ENCODE data around the gene RANBP9. TPM values are rescaled to one million over a fixed set of nuclear protein-coding genes. Genes with fewer than 3 reads are reported as not detected.

RANBP9 gene
- total and polyA plus RNA-seq, 4 donors = 5.8 to 25.2 (median 14.1) TPM

DNA sequence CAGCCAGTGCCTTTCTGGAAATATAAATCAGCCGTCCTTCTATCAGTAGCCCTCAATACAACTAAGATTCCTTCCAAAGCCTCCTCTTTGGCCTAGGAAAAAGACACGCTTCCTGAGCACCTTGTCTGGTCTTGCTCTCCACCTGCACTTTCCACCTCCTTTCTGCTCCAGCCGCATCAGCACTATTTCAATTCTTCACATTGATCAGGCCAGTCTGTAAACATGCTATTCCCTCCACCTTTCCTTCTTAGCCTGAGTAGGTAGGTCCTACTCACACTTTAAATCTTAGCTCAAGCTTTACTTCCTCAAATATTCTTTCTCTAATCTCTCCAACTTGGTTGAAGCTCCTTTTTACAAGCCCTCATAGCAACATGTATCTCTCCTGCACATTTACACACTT, 11.4 kb downstream of the RANBP9 start (continued):
- TF ChIP-seq MAX (IDR thresholded peaks at IDR 0.05) = no peak
- no peak for TF ChIP-seq GABPA (IDR thresholded peaks at IDR 0.05 in 1 of 2, conservative IDR thresholded peaks at IDR 0.05 in 1 of 2)
- no peak for TF ChIP-seq TAF1 (conservative IDR thresholded peaks at IDR 0.05)
- no peak for TF ChIP-seq SP1 (IDR thresholded peaks at IDR 0.05)

GRCh38 chr6:13698715-13699114, 12.9 kb downstream of the RANBP9 start:
- Histone ChIP-seq H3K4me3 (ENCODE audit: low read depth in 1 of 3, low read length in 3 of 3) (no peak overlapping the region), H3K4me1 (ENCODE audit: control insufficient read depth in 4 of 4, insufficient read depth in 4 of 4, low read length in 3 of 4) (peaks cover 0 to 6% (median 0%) of the 10 kb centered on the region in 4 donors), H3K27me3 (ENCODE audit: control insufficient read depth in 4 of 4, insufficient read depth in 4 of 4, low read length in 3 of 4) (no peaks in the 10 kb centered on the region), H3K9ac (ENCODE audit: low read depth in 1 of 2, low read length in 2 of 2) (no peak overlapping the region), H3K9me3 (ENCODE audit: control insufficient read depth in 4 of 4, low read length in 3 of 4) (no peaks in the 10 kb centered on the region), H3K27ac (ENCODE audit: low read depth in 1 of 2, low read length in 2 of 2) (no peak overlapping the region), H3K36me3 (ENCODE audit: control insufficient read depth in 4 of 4, insufficient read depth in 3 of 4, low read depth in 1 of 4, low read length in 3 of 4) (peaks cover 0 to 7% (median 2%) of the 10 kb centered on the region in 4 donors)
- DNase-seq (ENCODE audit: low spot score) = no peak
- TF ChIP-seq YY1 (IDR thresholded peaks at IDR 0.05) (no peak), HNF4A (conservative IDR thresholded peaks at IDR 0.05) (peak in 1 of 2 donors; percentile 12)
- TF ChIP-seq, protein P1, sequence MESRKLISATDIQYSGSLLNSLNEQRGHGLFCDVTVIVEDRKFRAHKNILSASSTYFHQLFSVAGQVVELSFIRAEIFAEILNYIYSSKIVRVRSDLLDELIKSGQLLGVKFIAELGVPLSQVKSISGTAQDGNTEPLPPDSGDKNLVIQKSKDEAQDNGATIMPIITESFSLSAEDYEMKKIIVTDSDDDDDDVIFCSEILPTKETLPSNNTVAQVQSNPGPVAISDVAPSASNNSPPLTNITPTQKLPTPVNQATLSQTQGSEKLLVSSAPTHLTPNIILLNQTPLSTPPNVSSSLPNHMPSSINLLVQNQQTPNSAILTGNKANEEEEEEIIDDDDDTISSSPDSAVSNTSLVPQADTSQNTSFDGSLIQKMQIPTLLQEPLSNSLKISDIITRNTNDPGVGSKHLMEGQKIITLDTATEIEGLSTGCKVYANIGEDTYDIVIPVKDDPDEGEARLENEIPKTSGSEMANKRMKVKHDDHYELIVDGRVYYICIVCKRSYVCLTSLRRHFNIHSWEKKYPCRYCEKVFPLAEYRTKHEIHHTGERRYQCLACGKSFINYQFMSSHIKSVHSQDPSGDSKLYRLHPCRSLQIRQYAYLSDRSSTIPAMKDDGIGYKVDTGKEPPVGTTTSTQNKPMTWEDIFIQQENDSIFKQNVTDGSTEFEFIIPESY (IDR thresholded peaks at IDR 0.05) = no peak
- WGBS = 58% methylated on average over 5 of the region's 5 CpGs

DNA sequence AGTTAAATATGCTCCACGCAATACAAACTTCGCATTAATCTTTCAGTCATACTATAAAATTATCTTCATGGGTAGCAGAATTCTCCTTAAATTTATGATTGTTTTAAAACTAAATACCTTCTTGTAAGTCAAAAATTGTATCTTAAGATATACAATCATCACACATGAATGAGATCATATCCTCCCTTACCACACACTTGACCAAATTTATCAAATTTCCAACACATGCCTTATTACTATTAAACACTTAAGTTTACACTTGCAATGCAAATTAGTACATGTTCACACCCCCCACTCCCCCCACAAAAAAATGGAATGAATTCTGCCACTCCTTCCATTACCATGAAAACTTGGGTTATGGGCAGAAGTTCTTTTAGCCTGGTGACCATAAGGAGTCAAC, 13.8 kb downstream of the RANBP9 start:
- H3K27ac ChIP-seq (ENCODE audit: low read depth in 1 of 2, low read length in 2 of 2) = no peak overlapping the region
- TF ChIP-seq MAX (IDR thresholded peaks at IDR 0.05) (no peak), EGR1 (IDR thresholded peaks at IDR 0.05; ENCODE audit: low read depth in 2 of 2) (no peak), GABPA (IDR thresholded peaks at IDR 0.05 in 1 of 2, conservative IDR thresholded peaks at IDR 0.05 in 1 of 2) (no peak), FOXA1 (IDR thresholded peaks at IDR 0.05) (no peak), YY1 (IDR thresholded peaks at IDR 0.05) (no peak), SP1 (IDR thresholded peaks at IDR 0.05) (no peak), RXRA (IDR thresholded peaks at IDR 0.05) (no peak), HNF4G (IDR thresholded peaks at IDR 0.05) (no peak), RAD21 (IDR thresholded peaks at IDR 0.05) (no peak), JUND (IDR thresholded peaks at IDR 0.05) (no peak), FOXA2 (IDR thresholded peaks at IDR 0.05) (no peak), TAF1 (conservative IDR thresholded peaks at IDR 0.05) (no peak), NR2F2 (IDR thresholded peaks at IDR 0.05) (no peak), HNF4A (conservative IDR thresholded peaks at IDR 0.05) (no peak), CTCF (IDR thresholded peaks at IDR 0.05; ENCODE audit: low read depth, low read length, missing input control) (no peak)
- TF ChIP-seq, protein P1 (IDR thresholded peaks at IDR 0.05) = no peak
- TF ChIP-seq, protein P2, sequence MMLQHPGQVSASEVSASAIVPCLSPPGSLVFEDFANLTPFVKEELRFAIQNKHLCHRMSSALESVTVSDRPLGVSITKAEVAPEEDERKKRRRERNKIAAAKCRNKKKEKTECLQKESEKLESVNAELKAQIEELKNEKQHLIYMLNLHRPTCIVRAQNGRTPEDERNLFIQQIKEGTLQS (IDR thresholded peaks at IDR 0.05) = no peak
- TF ChIP-seq, protein P3, sequence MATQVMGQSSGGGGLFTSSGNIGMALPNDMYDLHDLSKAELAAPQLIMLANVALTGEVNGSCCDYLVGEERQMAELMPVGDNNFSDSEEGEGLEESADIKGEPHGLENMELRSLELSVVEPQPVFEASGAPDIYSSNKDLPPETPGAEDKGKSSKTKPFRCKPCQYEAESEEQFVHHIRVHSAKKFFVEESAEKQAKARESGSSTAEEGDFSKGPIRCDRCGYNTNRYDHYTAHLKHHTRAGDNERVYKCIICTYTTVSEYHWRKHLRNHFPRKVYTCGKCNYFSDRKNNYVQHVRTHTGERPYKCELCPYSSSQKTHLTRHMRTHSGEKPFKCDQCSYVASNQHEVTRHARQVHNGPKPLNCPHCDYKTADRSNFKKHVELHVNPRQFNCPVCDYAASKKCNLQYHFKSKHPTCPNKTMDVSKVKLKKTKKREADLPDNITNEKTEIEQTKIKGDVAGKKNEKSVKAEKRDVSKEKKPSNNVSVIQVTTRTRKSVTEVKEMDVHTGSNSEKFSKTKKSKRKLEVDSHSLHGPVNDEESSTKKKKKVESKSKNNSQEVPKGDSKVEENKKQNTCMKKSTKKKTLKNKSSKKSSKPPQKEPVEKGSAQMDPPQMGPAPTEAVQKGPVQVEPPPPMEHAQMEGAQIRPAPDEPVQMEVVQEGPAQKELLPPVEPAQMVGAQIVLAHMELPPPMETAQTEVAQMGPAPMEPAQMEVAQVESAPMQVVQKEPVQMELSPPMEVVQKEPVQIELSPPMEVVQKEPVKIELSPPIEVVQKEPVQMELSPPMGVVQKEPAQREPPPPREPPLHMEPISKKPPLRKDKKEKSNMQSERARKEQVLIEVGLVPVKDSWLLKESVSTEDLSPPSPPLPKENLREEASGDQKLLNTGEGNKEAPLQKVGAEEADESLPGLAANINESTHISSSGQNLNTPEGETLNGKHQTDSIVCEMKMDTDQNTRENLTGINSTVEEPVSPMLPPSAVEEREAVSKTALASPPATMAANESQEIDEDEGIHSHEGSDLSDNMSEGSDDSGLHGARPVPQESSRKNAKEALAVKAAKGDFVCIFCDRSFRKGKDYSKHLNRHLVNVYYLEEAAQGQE (IDR thresholded peaks at IDR 0.05) = no peak
- H3K9ac ChIP-seq (ENCODE audit: low read depth in 1 of 2, low read length in 2 of 2) = no peak overlapping the region
- no peaks in the 10 kb centered on the region for H3K9me3 ChIP-seq (ENCODE audit: control insufficient read depth in 4 of 4, low read length in 3 of 4)
- H3K27me3 ChIP-seq (ENCODE audit: control insufficient read depth in 4 of 4, insufficient read depth in 4 of 4, low read length in 3 of 4) = no peaks in the 10 kb centered on the region
- H3K4me1 ChIP-seq (ENCODE audit: control insufficient read depth in 4 of 4, insufficient read depth in 4 of 4, low read length in 3 of 4) = peaks cover 0 to 5% (median 0%) of the 10 kb centered on the region in 4 donors
- over 99% methylated on average over 2 of the region's 2 CpGs for WGBS
- peaks cover 0 to 7% (median 2%) of the 10 kb centered on the region in 4 donors for H3K36me3 ChIP-seq (ENCODE audit: control insufficient read depth in 4 of 4, insufficient read depth in 3 of 4, low read depth in 1 of 4, low read length in 3 of 4)
- DNase-seq (ENCODE audit: low spot score) = no peak
- H3K4me3 ChIP-seq (ENCODE audit: low read depth in 1 of 3, low read length in 3 of 3) = no peak overlapping the region

Measured in liver (tissue), 9 donors.